C4-2B (cell line): ENCODE results near the gene RTN4R.

Experiments
- H3K27ac ChIP-seq: fragments of 450-650 bp; 2 replicates; pipeline ENCODE4 v1.5.1; 2017
- ZFX ChIP-seq: fragments of 450-650 bp; IDR thresholded peaks from 2 replicates; pipeline ENCODE4 v1.6.1; 2017
- TF ChIP-seq, protein P1 (sequence below): fragments of 450-650 bp; conservative IDR thresholded peaks from 2 replicates; pipeline ENCODE4 v1.5.1; 2017; ENCODE audit warnings: mild to moderate bottlenecking

The RTN4R gene

DNA sequence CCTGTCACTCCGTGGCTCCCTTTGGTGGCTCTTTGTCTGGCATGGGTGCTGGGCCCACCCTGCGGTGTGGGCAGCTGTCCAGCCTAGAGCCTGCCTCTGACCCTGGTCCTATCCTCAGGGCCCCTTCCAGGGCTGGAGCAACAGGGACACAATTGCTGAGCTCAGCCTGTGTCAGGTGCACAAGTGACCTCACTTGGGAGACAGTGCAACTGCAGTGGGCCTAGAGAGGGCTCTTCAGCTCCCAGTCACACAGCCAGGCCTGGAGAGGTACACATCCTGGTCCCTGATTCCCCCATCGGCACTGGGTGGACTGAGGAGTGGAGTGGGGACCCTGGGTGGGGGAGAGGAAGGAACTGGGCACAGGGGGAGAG lies 43.9 kb downstream of the RTN4R start:
- TF ChIP-seq ZFX = no peak
- TF ChIP-seq, protein P1, sequence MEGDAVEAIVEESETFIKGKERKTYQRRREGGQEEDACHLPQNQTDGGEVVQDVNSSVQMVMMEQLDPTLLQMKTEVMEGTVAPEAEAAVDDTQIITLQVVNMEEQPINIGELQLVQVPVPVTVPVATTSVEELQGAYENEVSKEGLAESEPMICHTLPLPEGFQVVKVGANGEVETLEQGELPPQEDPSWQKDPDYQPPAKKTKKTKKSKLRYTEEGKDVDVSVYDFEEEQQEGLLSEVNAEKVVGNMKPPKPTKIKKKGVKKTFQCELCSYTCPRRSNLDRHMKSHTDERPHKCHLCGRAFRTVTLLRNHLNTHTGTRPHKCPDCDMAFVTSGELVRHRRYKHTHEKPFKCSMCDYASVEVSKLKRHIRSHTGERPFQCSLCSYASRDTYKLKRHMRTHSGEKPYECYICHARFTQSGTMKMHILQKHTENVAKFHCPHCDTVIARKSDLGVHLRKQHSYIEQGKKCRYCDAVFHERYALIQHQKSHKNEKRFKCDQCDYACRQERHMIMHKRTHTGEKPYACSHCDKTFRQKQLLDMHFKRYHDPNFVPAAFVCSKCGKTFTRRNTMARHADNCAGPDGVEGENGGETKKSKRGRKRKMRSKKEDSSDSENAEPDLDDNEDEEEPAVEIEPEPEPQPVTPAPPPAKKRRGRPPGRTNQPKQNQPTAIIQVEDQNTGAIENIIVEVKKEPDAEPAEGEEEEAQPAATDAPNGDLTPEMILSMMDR = no peak
- no peak overlapping the region; the same call in 1 of the 2 replicates for H3K27ac ChIP-seq

DNA sequence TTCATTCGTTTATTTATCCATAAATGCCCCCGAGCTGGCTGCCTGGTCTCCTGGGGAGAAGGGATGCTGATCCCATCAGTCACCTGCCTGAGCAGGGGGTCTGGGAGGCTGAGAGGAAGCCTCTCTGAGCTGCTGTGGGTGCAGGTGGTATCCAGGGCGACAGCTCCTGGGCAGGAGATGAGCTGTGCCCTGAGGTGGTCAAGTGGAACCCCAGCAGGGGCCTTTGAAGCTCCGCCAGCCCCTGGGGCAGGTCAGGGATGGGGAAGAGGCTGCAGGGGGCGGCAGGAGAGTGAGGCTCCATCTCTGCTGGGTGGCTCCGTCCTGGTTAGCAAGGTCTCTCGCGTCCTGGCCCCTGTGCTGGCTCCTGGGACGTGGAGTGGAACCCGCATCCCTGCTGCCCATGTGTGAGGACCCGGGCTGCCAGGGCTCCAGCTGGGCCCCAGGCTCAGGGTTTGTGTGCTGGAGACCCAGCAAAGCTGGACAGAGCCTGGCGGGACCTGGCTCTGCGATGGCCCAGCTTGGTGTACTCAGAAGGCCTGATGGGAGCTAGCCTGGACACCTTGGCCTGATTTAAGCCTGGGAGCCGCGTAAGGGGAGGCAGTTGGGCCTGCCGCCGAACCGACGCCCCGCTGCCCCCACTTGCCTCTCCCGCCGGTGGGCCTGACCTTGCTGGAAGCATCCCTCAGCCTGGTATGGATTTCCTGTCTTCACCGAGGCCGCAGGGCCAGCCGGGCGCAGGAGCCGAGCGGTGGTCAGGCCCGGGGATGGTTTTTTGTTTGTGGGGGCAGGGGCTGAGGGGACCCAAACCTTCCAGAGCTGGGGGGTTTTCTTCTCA lies 44.5 kb downstream of the RTN4R start:
- peak overlapping the region; percentile 85 for H3K27ac ChIP-seq
- TF ChIP-seq, protein P1 = no peak
- TF ChIP-seq ZFX = no peak

DNA sequence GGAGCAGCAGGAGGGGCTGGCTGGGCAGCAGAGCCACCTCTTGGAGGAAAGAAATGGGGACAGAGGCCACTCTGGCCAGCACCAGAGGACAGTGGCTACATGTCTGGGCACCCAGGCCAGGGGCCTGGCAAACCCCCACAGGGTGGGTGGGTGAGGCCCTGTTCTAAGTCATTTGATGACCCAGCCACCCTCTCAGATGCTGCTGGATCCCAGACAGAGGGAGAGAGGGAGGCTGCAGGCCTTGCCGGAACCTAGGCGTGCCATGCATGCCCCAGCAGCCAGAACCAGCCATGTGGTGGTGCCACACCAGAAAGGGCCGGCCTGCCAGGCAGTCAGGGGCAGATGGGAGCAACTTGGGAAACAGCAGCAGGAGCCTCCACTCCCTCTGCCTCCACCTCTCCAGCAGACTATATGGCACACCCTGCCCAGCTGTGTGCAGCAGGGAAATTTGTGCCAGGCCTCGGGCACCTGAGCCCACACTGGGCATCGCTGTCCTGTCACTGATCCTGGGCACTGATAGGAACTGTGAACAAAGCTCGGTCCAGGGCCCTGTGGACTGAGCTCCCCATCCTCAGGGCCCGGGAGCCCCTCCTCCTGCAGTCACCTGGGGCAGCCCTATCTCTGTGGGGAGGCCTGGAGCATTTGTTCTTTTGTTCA lies 45.2 kb downstream of the RTN4R start:
- H3K27ac ChIP-seq = peak overlapping the region; percentile 85

DNA sequence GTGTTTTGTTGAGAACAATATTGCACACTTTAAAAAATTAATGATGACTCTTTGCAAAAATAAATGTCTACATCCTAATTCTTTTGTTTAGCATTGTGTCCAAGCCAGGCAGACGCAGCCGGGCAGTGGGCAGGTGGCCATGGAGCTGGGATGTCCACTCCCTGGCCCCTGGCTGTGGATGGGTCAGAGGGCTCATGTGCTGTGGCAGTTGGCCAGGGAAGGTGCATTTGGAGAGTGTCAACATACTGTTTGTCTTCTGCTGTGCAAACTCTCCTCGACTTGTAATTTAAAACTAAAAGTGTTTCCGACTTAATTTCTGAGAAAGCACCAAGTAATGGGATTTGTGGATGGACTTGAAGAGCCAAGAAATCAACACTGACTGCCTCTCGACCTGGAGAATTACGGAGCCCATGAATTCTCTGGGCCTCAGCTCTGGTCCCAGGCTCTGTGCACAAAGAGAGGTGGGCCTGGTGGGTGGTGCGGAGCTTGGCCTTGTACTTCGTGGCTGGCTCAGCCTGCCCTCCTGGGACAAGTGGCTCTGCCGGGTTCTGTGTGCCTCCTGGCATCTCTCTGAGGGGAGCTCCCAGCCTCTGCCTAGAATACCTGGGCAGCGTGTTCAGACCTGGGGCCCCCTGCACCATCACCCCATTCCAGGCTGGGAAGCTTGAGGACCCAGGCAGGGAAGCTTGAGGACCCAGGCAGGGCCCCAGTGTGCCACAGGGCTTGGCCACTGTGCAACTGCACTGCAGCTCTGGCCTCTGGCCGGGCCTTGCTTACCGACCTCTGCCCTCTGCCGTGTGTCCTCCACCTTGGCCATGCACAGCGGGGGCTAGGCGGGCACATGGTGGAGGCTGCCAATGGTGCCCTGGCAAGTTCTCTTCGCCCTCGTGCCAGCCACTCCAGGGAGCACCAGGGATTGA lies 46.4 kb downstream of the RTN4R start:
- peak overlapping the region; percentile 85 for H3K27ac ChIP-seq
- TF ChIP-seq ZFX = peak; percentile 81; the same call in 1 of the 2 replicates
- TF ChIP-seq, protein P1 = no peak

More for the DNA sequence above, 45.2 kb downstream of the RTN4R start:
- TF ChIP-seq ZFX = peak; percentile 44; the same call in 1 of the 2 replicates
- TF ChIP-seq, protein P1 = no peak

DNA sequence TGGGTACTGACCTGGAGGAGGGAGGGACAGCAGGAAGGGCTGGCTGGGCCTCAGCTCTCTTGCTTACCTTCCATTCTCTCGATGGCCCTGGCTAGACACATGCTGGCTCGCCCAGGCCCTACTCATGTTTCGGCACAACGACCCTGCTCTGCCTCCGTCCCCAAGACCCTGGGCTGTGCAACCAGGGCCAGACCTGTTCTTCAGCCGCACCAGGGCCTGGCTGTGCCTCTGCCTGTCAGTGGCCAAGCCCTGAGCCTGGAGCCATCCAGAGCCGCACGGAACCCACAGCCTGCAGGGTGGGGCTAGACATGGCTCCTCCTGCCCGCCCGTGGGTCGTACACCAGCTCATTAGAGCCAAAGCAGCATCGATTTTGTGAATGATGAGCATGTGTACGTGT lies 47.5 kb downstream of the RTN4R start:
- H3K27ac ChIP-seq = peak overlapping the region; percentile 22
- no peak for TF ChIP-seq ZFX
- TF ChIP-seq, protein P1 = no peak

DNA sequence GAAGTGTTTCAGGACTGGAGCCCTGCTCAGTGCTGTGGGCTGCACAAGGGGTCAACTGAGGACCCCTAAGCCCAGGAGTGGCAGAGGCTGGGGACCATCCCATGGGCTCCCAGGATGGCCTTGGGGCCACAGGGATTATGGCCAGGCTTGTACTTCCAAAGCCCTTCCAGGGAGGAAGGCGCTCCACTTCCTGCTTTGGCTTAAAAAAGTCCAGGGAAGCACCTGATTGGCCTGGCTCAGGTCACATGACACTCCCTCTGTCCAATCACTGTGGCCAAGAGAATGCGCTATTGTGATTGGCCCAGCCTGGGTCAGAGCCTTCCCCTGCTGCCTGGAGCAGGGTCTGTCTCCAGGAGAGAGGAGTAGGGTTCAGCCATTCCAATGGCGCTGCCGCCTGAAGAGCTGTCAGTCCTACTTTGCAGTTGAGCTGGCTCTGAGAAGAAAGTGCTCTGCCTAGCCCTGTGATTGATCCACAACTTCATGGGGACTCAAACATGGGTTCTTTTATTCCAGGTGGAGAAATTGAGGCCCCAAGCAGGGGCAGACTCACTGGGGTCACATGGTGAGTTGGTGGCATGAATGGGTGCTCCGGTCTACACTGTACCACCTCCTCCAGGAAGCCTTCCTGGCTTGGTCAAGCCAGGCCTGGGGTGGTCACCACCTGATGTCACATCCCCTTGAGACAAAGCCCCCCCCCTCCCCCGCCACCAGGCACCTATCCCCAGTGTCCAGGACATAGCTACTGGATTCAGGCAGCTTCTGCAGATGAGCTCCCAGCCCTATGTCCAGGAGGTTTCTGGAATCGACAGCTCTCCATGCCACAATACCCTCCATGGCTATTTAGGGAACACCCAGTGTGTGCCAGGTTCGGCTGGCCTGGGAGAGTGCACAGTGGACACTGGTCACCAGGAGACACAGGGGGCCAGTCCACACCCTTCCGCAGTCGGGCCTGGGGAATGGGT lies 48.2 kb downstream of the RTN4R start:
- TF ChIP-seq, protein P1 = no peak
- no peak for TF ChIP-seq ZFX
- peak overlapping the region; percentile 22; the same call in 1 of the 2 replicates for H3K27ac ChIP-seq
